DOHH2 (cell line): Measurements from ENCODE around the gene DIPK1A.

Experiments used
- H3F3A ChIP-seq: fragments of 200-600 bp; sonication (generic), shearing (Covaris generic); 2 replicates; pipeline ENCODE4 v1.6.0; 2016; ENCODE audit warnings: antibody characterized with exemption, mild to moderate bottlenecking; ENCODE audit not compliant: control insufficient read depth, insufficient read depth
- H3K27ac ChIP-seq: fragments of 200-600 bp; sonication (generic); 2 replicates; pipeline ENCODE4 v1.5.1; 2014; ENCODE audit warnings: low read depth, mild to moderate bottlenecking, low read length, moderate library complexity
- H3K27me3 ChIP-seq: fragments of 200-600 bp; sonication (generic); 2 replicates; pipeline ENCODE4 v1.6.1; 2014; ENCODE audit warnings: mild to moderate bottlenecking, low read length, mixed read lengths; ENCODE audit not compliant: control insufficient read depth
- H3K36me3 ChIP-seq: fragments of 200-600 bp; sonication (generic); 2 replicates; pipeline ENCODE4 v1.6.1; 2014; ENCODE audit warnings: mild to moderate bottlenecking, low read length, moderate library complexity, mixed read lengths; ENCODE audit not compliant: control insufficient read depth
- H3K4me1 ChIP-seq: fragments of 200-600 bp; sonication (generic); 2 replicates; pipeline ENCODE4 v1.6.1; 2014; ENCODE audit warnings: mild to moderate bottlenecking, low read length, mixed read lengths; ENCODE audit not compliant: control insufficient read depth
- H3K4me2 ChIP-seq: fragments of 200-600 bp; sonication (generic); 2 replicates; pipeline ENCODE4 v1.6.0; 2014; ENCODE audit warnings: mild to moderate bottlenecking, low read length, moderate library complexity
- H3K4me3 ChIP-seq: fragments of 200-600 bp; sonication (generic); 2 replicates; pipeline ENCODE4 v1.5.1; 2014; ENCODE audit warnings: mild to moderate bottlenecking, low read length, mixed read lengths
- H3K79me2 ChIP-seq: fragments of 200-600 bp; sonication (generic); 2 replicates; pipeline ENCODE4 v1.6.1; 2014; ENCODE audit warnings: mild to moderate bottlenecking, low read length, mixed read lengths; ENCODE audit not compliant: control insufficient read depth
- H3K9me2 ChIP-seq: fragments of 200-600 bp; sonication (generic); replicated peaks from 2 replicates; pipeline ENCODE4 v1.6.1; 2014; ENCODE audit warnings: mild to moderate bottlenecking, low read length, mixed read lengths; ENCODE audit not compliant: control insufficient read depth
- H3K9me3 ChIP-seq: fragments of 200-600 bp; sonication (generic); 2 replicates; pipeline ENCODE4 v1.6.1; 2014; ENCODE audit warnings: antibody characterized with exemption, low read length, mixed read lengths; ENCODE audit not compliant: control insufficient read depth, insufficient read depth
- H4K20me1 ChIP-seq: fragments of 200-600 bp; sonication (generic); 2 replicates; pipeline ENCODE4 v1.6.0; 2014; ENCODE audit warnings: low read depth, mild to moderate bottlenecking, antibody characterized with exemption, low read length, moderate library complexity; ENCODE audit not compliant: control insufficient read depth, insufficient read depth
- EZH2phosphoT487 ChIP-seq: fragments of 200-600 bp; sonication (generic); IDR thresholded peaks from 2 replicates; pipeline ENCODE4 v1.6.1; 2017; ENCODE audit warnings: borderline replicate concordance, mild to moderate bottlenecking, antibody characterized with exemption, low read length, moderate library complexity, mixed read lengths
- TF ChIP-seq, protein P1 (sequence below): fragments of 200-600 bp; sonication (generic); IDR thresholded peaks from one replicate; pipeline ENCODE4 v1.5.1; 2014; ENCODE audit warnings: antibody characterized with exemption, mild to moderate bottlenecking, low read depth, low read length; ENCODE audit not compliant: poor library complexity, severe bottlenecking

DIPK1A gene

DNA sequence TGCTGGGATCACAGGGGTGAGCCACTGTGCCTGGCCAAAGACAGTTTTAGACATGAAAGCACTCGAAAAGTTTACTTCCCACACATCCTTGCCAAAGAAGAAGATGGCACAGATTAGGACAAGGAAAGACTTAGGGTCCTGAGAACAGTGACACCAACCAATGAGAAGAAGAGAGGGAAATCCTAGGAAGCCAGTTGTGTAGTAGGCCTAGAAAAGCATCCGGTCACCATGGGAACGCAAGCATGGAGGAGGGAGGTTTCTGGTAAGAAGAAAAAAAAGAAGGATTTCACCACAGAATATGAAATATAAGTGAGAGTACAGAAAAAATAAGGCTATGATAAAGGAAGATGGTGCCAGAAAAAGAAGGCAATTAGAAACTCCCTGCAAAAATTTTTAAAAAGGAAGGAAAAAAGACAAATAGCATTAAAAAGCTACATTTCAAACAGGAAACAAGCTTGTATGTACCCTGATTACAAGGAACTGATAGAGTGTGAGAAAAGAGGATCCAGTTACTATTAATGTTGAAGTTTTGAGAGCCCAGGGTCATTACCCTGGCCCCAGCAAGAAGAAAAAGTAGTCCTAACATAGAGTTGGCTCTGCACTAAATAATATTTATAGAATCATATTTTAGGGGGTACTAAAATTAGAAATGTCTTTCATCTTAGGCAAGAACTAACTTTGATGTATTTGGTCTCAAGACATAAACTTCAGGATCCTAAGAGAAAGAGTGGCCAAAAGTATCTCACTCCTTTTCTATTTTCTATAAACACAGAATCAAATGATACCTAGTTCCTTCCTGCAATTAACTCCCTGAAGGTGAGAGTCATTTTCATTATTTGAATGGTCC is 16.1 kb downstream of the DIPK1A start:
- Histone ChIP-seq H3K4me1 (peaks cover 81% of the 10 kb centered on the region), H3F3A (peaks cover 20% of the 10 kb centered on the region), H3K27me3 (no peaks in the 10 kb centered on the region), H3K4me3 (peak overlapping the region; percentile 65), H4K20me1 (peaks cover 10% of the 10 kb centered on the region; the same call in 1 of the 2 replicates), H3K79me2 (peaks cover 97% of the 10 kb centered on the region), H3K9me3 (no peaks in the 10 kb centered on the region), H3K27ac (peak overlapping the region; percentile 74), H3K9me2 (no peaks in the 10 kb centered on the region), H3K36me3 (0 out of 2 replicates have a peak, but pooled peaks cover under 1% of the 10 kb centered on the region), H3K4me2 (peak overlapping the region; percentile 79)
- TF ChIP-seq EZH2phosphoT487 = no peak
- TF ChIP-seq, protein P1, sequence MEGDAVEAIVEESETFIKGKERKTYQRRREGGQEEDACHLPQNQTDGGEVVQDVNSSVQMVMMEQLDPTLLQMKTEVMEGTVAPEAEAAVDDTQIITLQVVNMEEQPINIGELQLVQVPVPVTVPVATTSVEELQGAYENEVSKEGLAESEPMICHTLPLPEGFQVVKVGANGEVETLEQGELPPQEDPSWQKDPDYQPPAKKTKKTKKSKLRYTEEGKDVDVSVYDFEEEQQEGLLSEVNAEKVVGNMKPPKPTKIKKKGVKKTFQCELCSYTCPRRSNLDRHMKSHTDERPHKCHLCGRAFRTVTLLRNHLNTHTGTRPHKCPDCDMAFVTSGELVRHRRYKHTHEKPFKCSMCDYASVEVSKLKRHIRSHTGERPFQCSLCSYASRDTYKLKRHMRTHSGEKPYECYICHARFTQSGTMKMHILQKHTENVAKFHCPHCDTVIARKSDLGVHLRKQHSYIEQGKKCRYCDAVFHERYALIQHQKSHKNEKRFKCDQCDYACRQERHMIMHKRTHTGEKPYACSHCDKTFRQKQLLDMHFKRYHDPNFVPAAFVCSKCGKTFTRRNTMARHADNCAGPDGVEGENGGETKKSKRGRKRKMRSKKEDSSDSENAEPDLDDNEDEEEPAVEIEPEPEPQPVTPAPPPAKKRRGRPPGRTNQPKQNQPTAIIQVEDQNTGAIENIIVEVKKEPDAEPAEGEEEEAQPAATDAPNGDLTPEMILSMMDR = no peak

DNA sequence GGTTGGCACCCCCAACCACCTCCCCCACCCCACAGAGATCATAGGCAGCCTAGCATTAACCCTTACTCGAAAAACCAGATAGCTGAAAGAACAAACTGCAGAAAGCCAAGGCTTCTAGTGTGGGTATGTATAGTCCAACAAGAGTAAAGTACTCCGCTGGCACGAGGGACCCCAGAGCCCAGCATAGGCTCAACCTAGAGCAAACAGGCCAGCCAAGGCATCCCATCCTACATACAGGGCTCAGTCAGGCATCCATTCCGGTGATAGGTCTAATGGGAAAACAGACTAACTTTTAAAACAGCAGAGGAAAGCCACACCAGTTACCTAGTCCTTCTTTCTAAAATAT is 17.8 kb downstream of the DIPK1A start:
- peak overlapping the region; percentile 24 for H3K4me2 ChIP-seq
- peaks cover 18% of the 10 kb centered on the region for H3F3A ChIP-seq
- peak overlapping the region; percentile 3; the same call in 1 of the 2 replicates for H3K4me3 ChIP-seq
- H3K9me2 ChIP-seq = no peaks in the 10 kb centered on the region
- H3K79me2 ChIP-seq = peaks cover 98% of the 10 kb centered on the region
- peaks cover 10% of the 10 kb centered on the region; the same call in 1 of the 2 replicates for H4K20me1 ChIP-seq
- TF ChIP-seq, protein P1 = no peak
- TF ChIP-seq EZH2phosphoT487 = no peak
- no peaks in the 10 kb centered on the region for H3K36me3 ChIP-seq
- H3K4me1 ChIP-seq = peaks cover 88% of the 10 kb centered on the region
- H3K9me3 ChIP-seq = no peaks in the 10 kb centered on the region
- no peaks in the 10 kb centered on the region for H3K27me3 ChIP-seq
- no peak overlapping the region for H3K27ac ChIP-seq

DNA sequence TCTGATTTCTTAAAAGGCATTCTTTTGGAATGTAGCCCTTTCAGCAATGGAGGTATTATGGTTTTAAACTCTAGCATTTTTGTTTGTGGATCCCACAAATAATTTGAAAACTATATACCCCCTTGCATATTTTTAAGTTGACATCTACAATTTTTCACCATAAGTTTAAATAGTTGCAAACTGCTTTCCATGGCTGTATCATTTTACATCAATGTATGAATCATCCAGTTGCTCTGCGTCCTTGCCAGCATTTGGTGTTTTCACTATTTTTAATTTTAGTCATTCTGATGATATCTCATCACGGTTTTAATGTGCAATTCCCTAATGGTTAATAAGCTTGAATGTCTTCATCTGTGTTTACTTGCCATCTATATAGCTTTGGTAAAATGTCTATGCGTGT is 20.7 kb downstream of the DIPK1A start:
- H3K9me2 ChIP-seq = no peaks in the 10 kb centered on the region
- H4K20me1 ChIP-seq = peaks cover 10% of the 10 kb centered on the region; the same call in 1 of the 2 replicates
- H3K79me2 ChIP-seq = peaks cover 98% of the 10 kb centered on the region
- peaks cover 8% of the 10 kb centered on the region for H3F3A ChIP-seq
- no peaks in the 10 kb centered on the region for H3K27me3 ChIP-seq
- H3K4me2 ChIP-seq = no peak overlapping the region
- no peak overlapping the region for H3K27ac ChIP-seq
- TF ChIP-seq, protein P1 = no peak
- no peak for TF ChIP-seq EZH2phosphoT487
- peaks cover 78% of the 10 kb centered on the region for H3K4me1 ChIP-seq
- H3K4me3 ChIP-seq = no peak overlapping the region
- no peaks in the 10 kb centered on the region for H3K9me3 ChIP-seq
- H3K36me3 ChIP-seq = no peaks in the 10 kb centered on the region
